H1 (cell line): Measurements from ENCODE around the gene GALK1.

Source experiments
- CBX5 ChIP-seq: fragments of 300-800, 300-1000 bp; sonication (generic); IDR thresholded peaks from 2 replicates; pipeline ENCODE4 v1.7.1; 2016; ENCODE audit warnings: antibody characterized with exemption, low read length, low read depth
- CEBPB ChIP-seq: IDR thresholded peaks from 2 replicates; pipeline ENCODE4 v1.6.1; 2012; ENCODE audit warnings: low read depth, low read length
- CHD2 ChIP-seq: IDR thresholded peaks from 2 replicates; pipeline ENCODE4 v1.6.1; 2012; ENCODE audit warnings: low read length, improper control_type of control experiment
- CTCF ChIP-seq, 3 experiments: IDR thresholded peaks; 1 replicate in 2 of 3; 2 replicates in 1 of 3; pipeline versions ENCODE4 v1.5.1 to v1.6.1; 2011; ENCODE audit warnings: low read length in 3 of 3, mild to moderate bottlenecking in 3 of 3, inconsistent platforms in 2 of 3, low read depth in 1 of 3, moderate library complexity in 1 of 3; ENCODE audit not compliant: insufficient read depth in 1 of 3; ENCODE audit errors: control extremely low read depth in 1 of 3
- EZH2 ChIP-seq: fragments of 200-600 bp; sonication (generic); IDR thresholded peaks from 2 replicates; pipeline ENCODE4 v1.7.1; 2012; ENCODE audit warnings: low read depth, mild to moderate bottlenecking, moderate library complexity, low read length, inconsistent platforms; ENCODE audit not compliant: severe bottlenecking
- GABPA ChIP-seq: IDR thresholded peaks from 2 replicates; pipeline ENCODE4 v1.6.1; 2011; ENCODE audit warnings: mild to moderate bottlenecking, low read length, moderate library complexity, borderline replicate concordance; ENCODE audit not compliant: insufficient read depth
- POLR2A ChIP-seq, 2 experiments: IDR thresholded peaks; 1 replicate in 1 of 2; 2 replicates in 1 of 2; pipeline ENCODE4 v1.6.1; 2011; ENCODE audit warnings: low read depth in 2 of 2, low read length in 2 of 2, mild to moderate bottlenecking in 2 of 2; ENCODE audit errors: control extremely low read depth in 1 of 2
- POLR2AphosphoS5 ChIP-seq: IDR thresholded peaks from 2 replicates; pipeline ENCODE4 v1.6.1; 2011; ENCODE audit warnings: low read depth, low read length
- RNF2 ChIP-seq: fragments of 200-900, 300-1000 bp; sonication (generic); IDR thresholded peaks from 2 replicates; pipeline ENCODE4 v1.7.1; 2016; ENCODE audit warnings: borderline replicate concordance, low read depth, mild to moderate bottlenecking, antibody characterized with exemption, low read length; ENCODE audit not compliant: poor library complexity, severe bottlenecking; ENCODE audit errors: missing control alignments

- no peak for TF ChIP-seq POLR2A (IDR thresholded peaks at IDR 0.05; ENCODE audit: control extremely low read depth in 1 of 2, low read depth in 2 of 2, low read length in 2 of 2)
- no peak for TF ChIP-seq CBX5
- TF ChIP-seq EZH2 = no peak
- TF ChIP-seq CEBPB = no peak
- no peak for TF ChIP-seq GABPA
- no peak for TF ChIP-seq POLR2AphosphoS5
- TF ChIP-seq CTCF (IDR thresholded peaks at IDR 0.05; ENCODE audit: control extremely low read depth in 1 of 3, insufficient read depth in 1 of 3, low read depth in 1 of 3, low read length in 3 of 3) = no peak
- no peak for TF ChIP-seq RNF2
- TF ChIP-seq CHD2 = no peak
These were observed 38.9 kb upstream of the GALK1 start for GRCh38 chr17:75803883-75804282.
